Parathyroid adenoma (tissue), 2 donors: Measurements from ENCODE around the gene RYR1.

Experiments used
- H2AFZ ChIP-seq: fragments of 300-600 bp; sonication (generic); one replicate; pipeline ENCODE4 v1.7.0; 2017; ENCODE audit warnings: antibody characterized with exemption, mild to moderate bottlenecking
- H3K27ac ChIP-seq: fragments of 300-600 bp; sonication (generic); one replicate; pipeline ENCODE4 v1.7.0; 2017
- H3K27me3 ChIP-seq: fragments of 300-600 bp; sonication (generic); one replicate; pipeline ENCODE4 v1.7.0; 2017; ENCODE audit warnings: low read length; ENCODE audit not compliant: control insufficient read depth, insufficient read depth
- H3K36me3 ChIP-seq: fragments of 300-600 bp; sonication (generic); one replicate; pipeline ENCODE4 v1.7.0; 2017; ENCODE audit warnings: low read length; ENCODE audit not compliant: control insufficient read depth, insufficient read depth
- H3K4me1 ChIP-seq: fragments of 300-600 bp; sonication (generic); one replicate; pipeline ENCODE4 v1.7.0; 2017; ENCODE audit warnings: control low read depth
- H3K4me2 ChIP-seq: fragments of 300-600 bp; sonication (generic); one replicate; pipeline ENCODE4 v1.7.0; 2017; ENCODE audit warnings: low read length
- H3K4me3 ChIP-seq: fragments of 300-600 bp; sonication (generic); one replicate; pipeline ENCODE4 v1.7.0; 2017; ENCODE audit warnings: low read depth, low read length
- H3K79me2 ChIP-seq: fragments of 300-600 bp; sonication (generic); one replicate; pipeline ENCODE4 v1.7.0; 2017; ENCODE audit warnings: control low read depth
- H3K9ac ChIP-seq: fragments of 300-600 bp; sonication (generic); one replicate; pipeline ENCODE4 v1.7.0; 2017; ENCODE audit warnings: mild to moderate bottlenecking
- H3K9me3 ChIP-seq: fragments of 300-600 bp; sonication (generic); one replicate; pipeline ENCODE4 v1.7.0; 2017; ENCODE audit warnings: low read length; ENCODE audit not compliant: control insufficient read depth
- CTCF ChIP-seq: fragments of 300-600 bp; sonication (generic); IDR thresholded peaks from one replicate; pipeline ENCODE4 v1.7.0; 2017; ENCODE audit warnings: antibody characterized with exemption, mild to moderate bottlenecking
- donor health status: primary hyperparathyroidism.

Gene RYR1

GRCh38 chr19:38559428-38560401, 126.2 kb downstream of the RYR1 start:
- no peaks in the 10 kb centered on the region for H3K79me2 ChIP-seq
- no peaks in the 10 kb centered on the region for H3K4me1 ChIP-seq
- H3K9ac ChIP-seq: no peak overlapping the region
- H2AFZ ChIP-seq: no peak overlapping the region
- no peak overlapping the region for H3K4me2 ChIP-seq
- H3K9me3 ChIP-seq: no peaks in the 10 kb centered on the region
- H3K4me3 ChIP-seq: no peak overlapping the region
- TF ChIP-seq CTCF: no peak
- no peaks in the 10 kb centered on the region for H3K36me3 ChIP-seq
- H3K27me3 ChIP-seq: no peaks in the 10 kb centered on the region
- no peak overlapping the region for H3K27ac ChIP-seq

- Histone ChIP-seq H2AFZ (no peak overlapping the region), H3K27ac (no peak overlapping the region), H3K9ac (no peak overlapping the region), H3K27me3 (no peaks in the 10 kb centered on the region), H3K4me1 (no peaks in the 10 kb centered on the region), H3K36me3 (no peaks in the 10 kb centered on the region), H3K4me3 (no peak overlapping the region), H3K9me3 (no peaks in the 10 kb centered on the region), H3K4me2 (no peak overlapping the region), H3K79me2 (no peaks in the 10 kb centered on the region)
- no peak for TF ChIP-seq CTCF
Measured at GRCh38 chr19:38561053-38561606, 127.6 kb downstream of the RYR1 start.

- no peak overlapping the region for H3K9ac ChIP-seq
- no peaks in the 10 kb centered on the region for H3K4me1 ChIP-seq
- H3K9me3 ChIP-seq: no peaks in the 10 kb centered on the region
- no peaks in the 10 kb centered on the region for H3K79me2 ChIP-seq
- no peaks in the 10 kb centered on the region for H3K27me3 ChIP-seq
- no peak overlapping the region for H3K4me3 ChIP-seq
- H3K27ac ChIP-seq: no peak overlapping the region
- no peaks in the 10 kb centered on the region for H3K36me3 ChIP-seq
- H2AFZ ChIP-seq: no peak overlapping the region
- H3K4me2 ChIP-seq: no peak overlapping the region
- TF ChIP-seq CTCF: no peak
Measured at GRCh38 chr19:38561658-38562057, 128.2 kb downstream of the RYR1 start.

- Histone ChIP-seq H3K36me3 (no peaks in the 10 kb centered on the region), H3K4me3 (no peak overlapping the region), H2AFZ (no peak overlapping the region), H3K27ac (no peak overlapping the region), H3K27me3 (no peaks in the 10 kb centered on the region), H3K9ac (no peak overlapping the region), H3K79me2 (no peaks in the 10 kb centered on the region), H3K9me3 (no peaks in the 10 kb centered on the region), H3K4me2 (no peak overlapping the region), H3K4me1 (no peaks in the 10 kb centered on the region)
- no peak for TF ChIP-seq CTCF
Measured at GRCh38 chr19:38562096-38562495, 128.6 kb downstream of the RYR1 start.
